Measurements from ENCODE around the gene ZNF576.

ZNF576 gene

DNA sequence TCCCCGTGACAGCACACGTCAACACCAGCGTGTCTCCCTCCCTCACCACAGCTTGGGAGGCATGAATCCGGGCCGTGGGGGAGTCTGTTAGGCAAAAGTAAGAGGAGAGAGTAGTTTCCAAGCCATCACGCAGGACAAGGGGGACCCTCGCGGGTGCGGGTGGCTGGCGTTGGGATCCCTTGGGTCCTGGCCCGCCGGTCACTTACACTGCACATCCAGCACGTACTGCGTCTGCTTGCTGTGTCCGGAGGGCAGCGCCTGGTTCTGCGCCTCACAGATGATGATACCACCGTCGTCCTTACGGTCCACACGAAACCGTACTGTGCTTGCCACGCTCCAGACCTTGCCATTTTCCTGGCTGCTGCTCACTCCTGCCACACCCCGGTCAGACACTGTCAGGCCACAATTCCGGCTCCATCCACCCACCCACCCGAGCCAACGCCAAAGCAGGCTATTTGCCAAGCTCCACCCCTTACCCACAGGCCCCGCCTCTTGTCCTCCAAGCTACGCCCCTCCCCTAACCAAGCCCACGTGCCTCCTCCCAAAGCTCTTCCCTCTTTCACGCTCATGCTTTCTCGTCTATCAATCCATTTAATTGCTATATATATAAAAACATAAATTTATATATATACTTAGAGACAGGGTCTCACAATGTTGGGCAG, 29.7 kb downstream of the ZNF576 start:
- in situ Hi-C loops (cut with MboI; ENCODE audit: low sequenced_read_pairs, unreplicated experiment): no loop called here
- TF ChIP-seq CTCF (IDR thresholded peaks at IDR 0.05; ENCODE audit: borderline replicate concordance, control extremely low read depth, extremely low read depth, insufficient read depth, missing control alignments): no peak
- DNase-seq (ENCODE audit: low spot score): no peak

- in situ Hi-C loops (cut with MboI; ENCODE audit: low sequenced_read_pairs, unreplicated experiment): no loop called here
- TF ChIP-seq CTCF (IDR thresholded peaks at IDR 0.05; ENCODE audit: borderline replicate concordance, control extremely low read depth, extremely low read depth, insufficient read depth, missing control alignments): no peak
- no peak for DNase-seq (ENCODE audit: low spot score)
These were observed 30.4 kb downstream of the ZNF576 start for GRCh38 chr19:43626838-43627237.

DNA sequence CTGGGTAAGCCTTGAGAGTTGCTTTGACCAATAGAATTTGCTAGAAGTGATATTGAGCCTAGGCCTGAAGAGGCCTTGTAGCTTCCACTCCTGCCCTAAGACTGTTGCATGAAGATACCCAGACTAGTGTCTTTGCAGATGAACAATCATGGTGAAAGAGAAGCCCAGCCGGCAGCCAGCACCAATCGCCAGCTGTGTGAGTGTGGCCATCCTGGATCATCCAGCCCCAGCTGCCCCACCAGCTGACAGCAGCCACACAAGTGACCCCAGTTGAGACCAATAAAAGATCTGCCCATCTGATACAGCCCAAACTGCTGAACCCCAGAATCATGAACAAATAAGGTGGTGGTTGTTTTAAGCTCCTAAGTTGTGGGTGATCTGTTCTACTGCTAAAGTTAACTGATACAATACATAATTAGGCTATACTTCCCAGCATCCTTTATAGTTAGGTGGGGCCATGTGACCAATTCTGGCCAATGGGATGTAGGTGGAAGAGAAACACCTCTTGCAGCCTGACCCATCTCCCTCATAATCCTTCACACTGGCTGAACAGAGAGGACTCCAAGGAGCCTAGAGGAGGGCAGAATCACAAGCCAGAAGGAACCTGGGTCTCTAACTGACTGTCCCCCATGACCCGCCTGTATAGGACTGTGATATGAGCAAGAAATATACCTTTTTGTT, 32.4 kb downstream of the ZNF576 start:
- TF ChIP-seq CTCF (IDR thresholded peaks at IDR 0.05; ENCODE audit: borderline replicate concordance, control extremely low read depth, extremely low read depth, insufficient read depth, missing control alignments): no peak
- in situ Hi-C loops (cut with MboI; ENCODE audit: low sequenced_read_pairs, unreplicated experiment): no loop called here
- no peak for DNase-seq (ENCODE audit: low spot score)

- no peak for TF ChIP-seq CTCF (IDR thresholded peaks at IDR 0.05; ENCODE audit: borderline replicate concordance, control extremely low read depth, extremely low read depth, insufficient read depth, missing control alignments)
- in situ Hi-C loops (cut with MboI; ENCODE audit: low sequenced_read_pairs, unreplicated experiment): no loop called here
- DNase-seq (ENCODE audit: low spot score): no peak
These were observed 35.1 kb downstream of the ZNF576 start for GRCh38 chr19:43631491-43631890.

DNA sequence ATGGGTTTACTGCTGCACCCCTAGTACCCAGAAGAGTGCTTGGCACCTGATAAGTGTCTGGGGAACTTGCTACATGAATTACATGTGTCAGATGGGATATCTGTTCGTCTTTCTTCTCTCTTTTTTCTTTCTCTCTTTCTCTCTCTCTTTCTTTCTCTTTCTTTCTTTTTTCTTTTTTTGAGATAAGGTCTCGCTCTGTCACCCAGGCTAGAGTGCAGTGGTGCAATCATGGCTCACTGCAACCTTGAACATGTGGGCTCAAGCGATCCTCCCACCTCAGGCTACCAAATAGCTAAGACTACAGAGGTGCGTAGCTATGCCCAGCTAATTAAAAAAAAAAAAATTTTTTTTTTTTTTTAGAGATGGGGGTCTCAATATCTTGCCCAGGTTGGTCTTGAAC, 37.1 kb downstream of the ZNF576 start:
- no peak for DNase-seq (ENCODE audit: low spot score)
- no peak for TF ChIP-seq CTCF (IDR thresholded peaks at IDR 0.05; ENCODE audit: borderline replicate concordance, control extremely low read depth, extremely low read depth, insufficient read depth, missing control alignments)
- in situ Hi-C loops (cut with MboI; ENCODE audit: low sequenced_read_pairs, unreplicated experiment): no loop called here

DNA sequence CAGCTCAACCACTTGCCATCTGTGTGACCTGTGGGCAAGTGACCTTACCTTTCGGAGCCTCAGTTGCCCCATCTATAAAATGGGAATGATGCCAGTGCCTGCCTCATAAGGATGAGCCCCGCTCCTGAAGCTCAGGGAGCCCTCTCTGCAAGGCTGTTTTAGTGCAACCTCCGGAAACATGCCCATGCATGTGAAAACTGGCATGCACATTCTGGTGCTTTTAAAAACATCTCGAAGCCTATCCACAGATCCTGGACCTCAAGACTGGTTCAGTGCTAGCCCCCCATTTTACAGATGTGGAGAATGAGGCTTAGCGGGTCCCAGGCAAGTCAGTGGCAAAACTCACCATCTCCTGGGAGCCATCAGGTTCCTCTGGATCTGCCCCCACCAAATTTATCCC, 37.7 kb downstream of the ZNF576 start:
- in situ Hi-C loops (cut with MboI; ENCODE audit: low sequenced_read_pairs, unreplicated experiment): no loop called here
- TF ChIP-seq CTCF (IDR thresholded peaks at IDR 0.05; ENCODE audit: borderline replicate concordance, control extremely low read depth, extremely low read depth, insufficient read depth, missing control alignments): no peak
- DNase-seq (ENCODE audit: low spot score): no peak

All from GM13976 (cell line).